ENCODE data around the gene OR51B4. TPM values are rescaled to one million over a fixed set of nuclear protein-coding genes. Genes with fewer than 3 reads are reported as not detected.

Gene OR51B4
- total and polyA plus RNA-seq, 2 donors (not counting 1 experiment from before 2014, with no cell fraction given), result 0.17 TPM; not detected in 1

GRCh38 chr11:5336331-5336730 is 34.6 kb upstream of the OR51B4 start:
- no peaks in the 10 kb centered on the region for H3K27me3 ChIP-seq (ENCODE audit: control insufficient read depth, insufficient read depth, low read length)
- no peak overlapping the region for H3K4me2 ChIP-seq (ENCODE audit: extremely low read depth, insufficient read depth, low read length)
- H3K4me3 ChIP-seq (replicated peaks in 1 of 4; ENCODE audit: control extremely low read depth in 1 of 4, insufficient read depth in 1 of 4, low read depth in 3 of 4, low read length in 4 of 4), result no peak overlapping the region
- H3K4me1 ChIP-seq (ENCODE audit: control insufficient read depth, extremely low read depth, insufficient read depth, low read length), result no peaks in the 10 kb centered on the region
- H3K79me2 ChIP-seq (ENCODE audit: control insufficient read depth, insufficient read depth, low read length), result no peaks in the 10 kb centered on the region
- H2AFZ ChIP-seq (ENCODE audit: low read length), result no peak overlapping the region
- no peak overlapping the region for H3K9ac ChIP-seq (ENCODE audit: insufficient read depth, low read length)
- no peaks in the 10 kb centered on the region for H3K36me3 ChIP-seq (ENCODE audit: control insufficient read depth, insufficient read depth, low read length)
- H3K9me3 ChIP-seq (ENCODE audit: control insufficient read depth, insufficient read depth, low read depth, low read length), result no peaks in the 10 kb centered on the region
- no peak for TF ChIP-seq EZH2 (IDR thresholded peaks at IDR 0.05; ENCODE audit: low read length, missing control alignments)
- DNase-seq (ENCODE audit: low read depth in 2 of 2), result peak; percentile 11 to 32
- no peaks in the 10 kb centered on the region for H4K20me1 ChIP-seq (ENCODE audit: control insufficient read depth, extremely low read depth, insufficient read depth, low read length)
- H3K27ac ChIP-seq (ENCODE audit: insufficient read depth, low read length), result no peak overlapping the region

GRCh38 chr11:5335170-5335569 is 33.4 kb upstream of the OR51B4 start:
- Histone ChIP-seq H3K4me3 (replicated peaks in 1 of 4; ENCODE audit: control extremely low read depth in 1 of 4, insufficient read depth in 1 of 4, low read depth in 3 of 4, low read length in 4 of 4) (no peak overlapping the region), H3K27me3 (ENCODE audit: control insufficient read depth, insufficient read depth, low read length) (no peaks in the 10 kb centered on the region), H3K4me2 (ENCODE audit: extremely low read depth, insufficient read depth, low read length) (no peak overlapping the region), H3K36me3 (ENCODE audit: control insufficient read depth, insufficient read depth, low read length) (no peaks in the 10 kb centered on the region), H3K79me2 (ENCODE audit: control insufficient read depth, insufficient read depth, low read length) (no peaks in the 10 kb centered on the region), H3K4me1 (ENCODE audit: control insufficient read depth, extremely low read depth, insufficient read depth, low read length) (no peaks in the 10 kb centered on the region), H3K9ac (ENCODE audit: insufficient read depth, low read length) (no peak overlapping the region), H2AFZ (ENCODE audit: low read length) (no peak overlapping the region), H3K9me3 (ENCODE audit: control insufficient read depth, insufficient read depth, low read depth, low read length) (no peaks in the 10 kb centered on the region), H4K20me1 (ENCODE audit: control insufficient read depth, extremely low read depth, insufficient read depth, low read length) (no peaks in the 10 kb centered on the region), H3K27ac (ENCODE audit: insufficient read depth, low read length) (no peak overlapping the region)
- TF ChIP-seq CTCF (conservative IDR thresholded peaks at IDR 0.05 in 1 of 2, IDR thresholded peaks at IDR 0.05 in 1 of 2; ENCODE audit: low read depth in 1 of 2, low read length in 2 of 2), result no peak
- TF ChIP-seq EZH2 (IDR thresholded peaks at IDR 0.05; ENCODE audit: low read length, missing control alignments), result no peak
- DNase-seq (ENCODE audit: low read depth in 2 of 2), result no peak

GRCh38 chr11:5324197-5324596 is 22.5 kb upstream of the OR51B4 start, which contains the start of gene OR51B2:
OR51B2 (minus strand) TSS chr11:5324297; CDS start chr11:5324297, 0 bp downstream.
- H3K36me3 ChIP-seq (ENCODE audit: control insufficient read depth, insufficient read depth, low read length), result no peaks in the 10 kb centered on the region
- H3K27me3 ChIP-seq (ENCODE audit: control insufficient read depth, insufficient read depth, low read length), result no peaks in the 10 kb centered on the region
- no peak within 1 kb of the TSS for H3K27ac ChIP-seq (ENCODE audit: insufficient read depth, low read length)
- no peak for DNase-seq (ENCODE audit: low read depth in 2 of 2)
- H3K4me2 ChIP-seq (ENCODE audit: extremely low read depth, insufficient read depth, low read length), result no peak within 1 kb of the TSS
- no peaks in the 10 kb centered on the region for H3K4me1 ChIP-seq (ENCODE audit: control insufficient read depth, extremely low read depth, insufficient read depth, low read length)
- no peaks in the 10 kb centered on the region for H3K9me3 ChIP-seq (ENCODE audit: control insufficient read depth, insufficient read depth, low read depth, low read length)
- H3K9ac ChIP-seq (ENCODE audit: insufficient read depth, low read length), result no peak within 1 kb of the TSS
- TF ChIP-seq EZH2 (IDR thresholded peaks at IDR 0.05; ENCODE audit: low read length, missing control alignments) (no peak), CTCF (conservative IDR thresholded peaks at IDR 0.05 in 1 of 2, IDR thresholded peaks at IDR 0.05 in 1 of 2; ENCODE audit: low read depth in 1 of 2, low read length in 2 of 2) (no peak)
- H2AFZ ChIP-seq (ENCODE audit: low read length), result no peak within 1 kb of the TSS
- H3K79me2 ChIP-seq (ENCODE audit: control insufficient read depth, insufficient read depth, low read length), result no peaks in the 10 kb centered on the region
- no peaks in the 10 kb centered on the region for H4K20me1 ChIP-seq (ENCODE audit: control insufficient read depth, extremely low read depth, insufficient read depth, low read length)
- no peak within 1 kb of the TSS for H3K4me3 ChIP-seq (replicated peaks in 1 of 4; ENCODE audit: control extremely low read depth in 1 of 4, insufficient read depth in 1 of 4, low read depth in 3 of 4, low read length in 4 of 4)

Data from fibroblast of lung (primary cell).